A673 (cell line): ENCODE data around the gene KIF7.

ENCODE experiments used
- CTCF ChIP-seq: fragments of 300-800, 200-600 bp; sonication (generic); conservative IDR thresholded peaks from 2 replicates; pipeline ENCODE4 v1.5.1; 2017; ENCODE audit warnings: low read depth, mild to moderate bottlenecking, antibody characterized with exemption, low read length, moderate library complexity, mixed read lengths
- EZH2 ChIP-seq: fragments of 200-600 bp; sonication (generic); IDR thresholded peaks from 2 replicates; pipeline ENCODE4 v1.6.1; 2017; ENCODE audit warnings: borderline replicate concordance, low read depth, mild to moderate bottlenecking, mixed read lengths, antibody characterized with exemption, low read length; ENCODE audit not compliant: poor library complexity, severe bottlenecking

GRCh38 chr15:89657686-89658200 is 2.5 kb upstream of the KIF7 start:
- TF ChIP-seq CTCF (no peak), EZH2 (no peak)
